Astrocyte of the spinal cord (primary cell): ENCODE measurements around the gene DMWD.

Source experiments
- DNase-seq: peaks from one replicate; pipeline ENCODE4 v3.0.0; 2011; ENCODE audit warnings: low read depth, low spot score
- H3K4me3 ChIP-seq: 2 replicates; pipeline ENCODE4 v1.5.1; 2011; ENCODE audit warnings: low read depth, mild to moderate bottlenecking, low read length, moderate library complexity
- CTCF ChIP-seq: IDR thresholded peaks from 2 replicates; pipeline ENCODE4 v1.5.1; 2012; ENCODE audit warnings: low read depth, mild to moderate bottlenecking, low read length, inconsistent platforms
- in situ Hi-C: cut with HindIII; loops from 2 replicates; pipeline ENCODE4 v1.10.0; 2017; ENCODE audit warnings: low sequenced_read_pairs

DMWD gene

DNA sequence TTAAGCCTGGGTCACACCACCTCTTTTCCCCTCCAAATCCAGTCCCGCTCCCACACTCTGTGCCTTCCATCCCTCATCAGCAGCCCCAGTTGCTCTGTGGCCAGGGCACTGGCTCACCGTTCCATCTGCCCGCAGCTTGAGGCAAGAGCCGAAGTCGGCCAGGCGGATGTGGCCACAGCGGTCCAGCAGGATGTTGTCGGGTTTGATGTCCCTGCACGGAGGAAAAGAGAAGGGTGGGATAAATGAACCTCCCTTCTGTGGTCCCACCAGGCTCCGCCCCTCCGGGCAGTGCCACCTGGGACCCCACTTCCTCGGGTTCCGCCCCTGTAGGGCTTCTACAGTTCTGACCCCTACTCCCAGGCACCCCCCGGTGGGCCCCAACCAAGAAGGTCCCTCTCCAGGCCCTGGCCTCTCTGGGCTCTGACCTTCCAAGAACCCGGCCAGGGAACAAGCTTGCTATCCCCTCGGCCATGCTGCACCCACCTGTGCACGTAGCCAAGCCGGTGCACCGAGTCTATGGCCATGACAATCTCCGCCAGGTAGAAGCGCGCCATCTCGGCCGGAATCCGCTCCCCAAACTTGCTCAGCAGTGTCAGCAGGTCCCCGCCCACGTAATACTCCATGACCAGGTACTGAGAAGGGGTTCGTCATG, 14.5 kb downstream of the DMWD start:
- no peak for DNase-seq
- no peak for TF ChIP-seq CTCF
- no peak overlapping the region for H3K4me3 ChIP-seq
- in situ Hi-C loops = no loop called here

- H3K4me3 ChIP-seq = no peak overlapping the region
- in situ Hi-C loops = no loop called here
- no peak for DNase-seq
- no peak for TF ChIP-seq CTCF
These were observed 15.2 kb downstream of the DMWD start for GRCh38 chr19:45777395-45777961.

- no peak for DNase-seq
- in situ Hi-C loops = no loop called here
- no peak overlapping the region for H3K4me3 ChIP-seq
- no peak for TF ChIP-seq CTCF
These were observed 17.9 kb downstream of the DMWD start for GRCh38 chr19:45774765-45775164.

- no peak for DNase-seq
- no peak for TF ChIP-seq CTCF
- H3K4me3 ChIP-seq = no peak overlapping the region
- in situ Hi-C loops = no loop called here
These were observed 19.3 kb downstream of the DMWD start for GRCh38 chr19:45773384-45773783.

- H3K4me3 ChIP-seq = no peak overlapping the region
- DNase-seq = no peak
- in situ Hi-C loops = no loop called here
- no peak for TF ChIP-seq CTCF
These were observed 19.7 kb downstream of the DMWD start for GRCh38 chr19:45772912-45773311.

DNA sequence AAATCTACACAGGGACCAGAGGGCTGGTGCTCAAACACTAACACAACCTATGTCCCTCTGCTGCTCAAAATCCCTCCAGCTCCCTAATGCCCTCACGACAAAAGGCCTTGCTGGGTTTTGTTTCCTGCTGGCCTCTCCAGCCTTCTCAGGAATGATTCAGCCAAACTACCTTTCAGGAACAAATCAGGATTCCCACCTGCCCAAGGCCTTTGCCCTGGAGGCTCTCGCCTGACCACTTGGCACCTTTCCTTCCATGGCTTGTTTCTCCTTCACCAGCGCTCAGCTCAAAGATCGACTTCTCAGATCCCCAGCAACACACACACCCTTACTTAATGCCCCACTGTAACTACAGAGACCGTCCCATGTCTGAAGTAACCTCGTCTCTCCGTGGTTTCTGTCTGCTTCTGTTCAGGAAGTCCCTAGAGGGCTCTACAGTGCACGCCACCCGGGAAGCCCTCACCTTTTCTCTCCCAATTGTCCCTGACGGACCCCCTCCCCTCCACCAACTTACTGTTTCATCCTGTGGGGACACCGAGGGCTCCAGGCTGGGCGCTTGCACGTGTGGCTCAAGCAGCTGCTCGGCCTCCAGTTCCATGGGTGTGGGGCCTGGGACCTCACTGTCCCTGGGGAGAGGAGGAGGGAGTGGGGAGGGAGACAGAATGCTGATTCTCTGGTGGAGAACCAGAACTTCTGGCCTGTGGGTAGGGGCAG, 20.4 kb downstream of the DMWD start:
- in situ Hi-C loops = no loop called here
- DNase-seq = no peak
- no peak overlapping the region for H3K4me3 ChIP-seq
- no peak for TF ChIP-seq CTCF
